Fibroblast of pulmonary artery (primary cell): ENCODE data around the gene TTLL12.

Experiments used
- DNase-seq: peaks from one replicate; pipeline ENCODE4 v3.0.0-alpha.2; 2010; ENCODE audit warnings: low read depth
- H3K4me3 ChIP-seq: replicated peaks from 2 replicates; pipeline ENCODE4 v1.5.1; 2011; ENCODE audit warnings: low read depth, mild to moderate bottlenecking, control low read depth, low read length, moderate library complexity
- CTCF ChIP-seq: IDR thresholded peaks from 2 replicates; pipeline ENCODE4 v1.5.1; 2011; ENCODE audit warnings: mild to moderate bottlenecking, control low read depth, low read length, inconsistent platforms; ENCODE audit errors: missing control alignments

Gene TTLL12

GRCh38 chr22:43118024-43118849 is 68.7 kb downstream of the TTLL12 start:
- no peak for DNase-seq
- TF ChIP-seq CTCF, result no peak
- H3K4me3 ChIP-seq, result no peak overlapping the region

- no peak overlapping the region for H3K4me3 ChIP-seq
- TF ChIP-seq CTCF, result no peak
- DNase-seq, result no peak
Observed at GRCh38 chr22:43116932-43117331, 70.0 kb downstream of the TTLL12 start.
